Suppressor macrophage (primary cell): ENCODE measurements around the gene APCDD1L.
"Not testable (repeated sequence)": the region's sequence is repeated elsewhere in the genome, so short reads cannot be mapped to it uniquely, and the experiment has no call there.

Experiments used
- DNase-seq, 4 experiments: peaks; one replicate each; pipeline ENCODE4 v3.0.0-alpha.2; 2020 to 2022

APCDD1L gene

DNA sequence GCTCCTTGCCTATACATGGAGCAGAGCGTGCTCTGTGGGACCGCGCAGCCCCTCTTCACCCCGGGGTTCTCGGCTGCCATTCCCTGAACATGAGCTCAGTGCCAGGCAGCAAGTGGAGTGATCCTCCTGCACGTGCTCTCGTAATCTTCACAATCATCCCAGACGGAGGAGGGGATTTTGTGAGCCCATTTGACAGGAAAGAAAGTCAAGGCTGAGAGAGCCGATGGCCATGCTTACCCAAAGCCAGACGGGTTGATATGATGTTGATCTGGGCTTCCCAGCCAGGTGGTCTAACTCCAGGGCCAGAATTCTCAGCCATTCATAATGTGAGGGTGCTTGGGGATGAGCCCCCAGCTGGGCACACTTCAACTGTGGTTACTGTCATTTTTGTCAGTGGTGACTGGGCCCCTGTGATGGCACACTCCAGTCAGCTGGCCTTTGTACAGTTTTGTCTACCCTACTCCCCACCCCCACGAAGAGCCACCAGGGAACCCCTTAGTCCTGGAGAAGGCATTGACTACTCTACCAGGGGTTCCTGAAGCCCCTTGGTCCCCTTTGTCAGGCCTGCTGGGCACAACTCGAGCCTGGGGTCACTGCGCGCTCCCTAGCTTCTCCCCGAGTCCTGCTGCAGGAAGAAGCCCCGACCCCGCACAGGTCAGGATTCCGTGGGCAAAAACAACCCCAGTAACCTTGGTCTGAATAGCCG, 1.5 kb downstream of the APCDD1L start:
- no peak for DNase-seq

DNA sequence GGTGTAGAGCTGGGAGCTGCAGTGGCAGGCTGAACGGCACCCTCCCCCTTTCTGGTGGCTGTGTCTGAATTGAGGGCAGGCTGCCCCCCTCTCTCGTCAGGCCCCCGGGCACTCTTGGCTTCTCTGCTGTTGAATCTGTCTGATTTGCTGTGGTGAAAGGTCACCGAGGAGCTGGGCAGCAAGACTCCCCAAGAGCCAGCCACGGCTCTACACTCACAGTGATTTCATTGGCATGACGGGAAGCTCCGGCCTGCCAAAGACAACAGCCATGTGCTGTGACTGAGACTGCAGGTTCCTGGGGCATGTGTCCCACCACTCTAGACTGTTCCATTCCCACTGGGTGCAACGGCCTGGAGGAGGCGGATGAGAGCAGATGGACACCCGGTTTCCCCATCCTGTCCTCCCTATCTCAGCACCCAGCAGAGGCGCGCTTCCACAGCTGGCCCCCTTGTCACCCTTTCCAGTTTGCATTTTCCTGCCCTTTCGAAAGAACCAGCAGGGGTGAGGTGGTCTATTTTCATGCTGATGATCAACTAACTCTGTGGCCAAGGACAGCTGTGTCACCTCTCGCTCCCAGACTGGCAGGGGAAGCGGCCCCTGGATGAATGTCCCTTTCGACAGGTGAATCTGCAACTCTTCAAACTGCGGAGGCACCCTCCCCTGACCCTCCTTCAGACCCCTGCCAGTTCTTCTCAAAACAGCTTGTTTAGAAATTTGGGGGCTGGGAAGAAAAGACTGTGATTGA, 2.2 kb downstream of the APCDD1L start:
- no peak for DNase-seq

DNA sequence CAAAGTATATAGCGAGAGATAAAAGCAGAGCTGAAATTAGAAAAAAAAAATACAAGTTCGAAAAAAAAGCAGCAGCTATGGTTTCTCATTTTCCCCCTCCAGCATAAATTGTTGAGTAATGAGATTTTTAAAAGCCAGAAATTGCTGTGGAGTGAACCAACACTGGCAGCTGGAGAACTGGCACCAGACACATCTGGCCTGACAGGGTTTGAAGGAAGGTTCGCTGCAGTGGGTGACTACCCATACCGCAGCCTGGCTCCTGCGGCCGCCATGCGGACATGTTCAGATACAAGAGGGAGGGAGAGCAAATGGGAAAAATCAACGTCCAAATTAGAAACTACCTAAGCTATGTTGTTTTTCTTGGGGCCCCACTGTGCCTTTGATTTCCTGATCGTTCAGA, 3.3 kb downstream of the APCDD1L start:
- DNase-seq, result no peak

DNA sequence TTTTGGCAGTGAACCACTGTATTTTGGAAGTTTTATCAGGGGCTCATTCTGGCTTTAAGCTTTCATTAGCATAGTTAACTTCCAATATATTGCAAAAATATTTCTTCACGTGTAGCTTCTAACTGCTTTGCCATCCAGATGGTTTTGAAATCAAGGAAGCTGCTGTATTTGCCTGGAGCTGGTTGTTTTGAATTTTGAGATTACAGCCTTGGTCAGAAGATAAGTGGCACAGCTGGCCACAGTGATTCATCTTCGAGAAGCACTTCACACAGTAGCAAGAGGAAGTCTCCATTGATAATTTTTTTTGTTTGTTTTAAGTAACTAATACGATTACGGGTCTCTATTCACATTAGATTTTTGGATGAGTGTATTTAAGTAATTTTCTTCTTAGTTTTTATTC, 3.8 kb downstream of the APCDD1L start:
- no peak for DNase-seq

DNA sequence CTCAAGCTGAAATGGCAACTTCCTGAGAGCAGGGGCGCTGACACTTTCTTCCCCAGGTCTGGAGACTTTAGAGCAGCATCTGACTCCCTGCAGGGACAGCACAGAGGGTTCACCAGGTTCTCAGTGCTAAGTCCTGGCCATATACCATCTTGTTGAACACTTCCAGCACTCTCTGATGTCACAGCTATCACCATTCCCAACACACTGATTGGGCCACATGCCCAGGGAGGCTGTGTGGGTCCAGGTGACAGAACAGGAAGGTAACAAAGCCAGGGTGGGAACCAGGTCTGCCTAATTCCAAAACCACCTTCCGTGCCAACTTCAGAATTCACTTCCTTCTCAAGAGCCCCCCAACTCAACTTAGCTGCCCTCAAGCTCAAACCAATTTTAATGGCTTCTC, 4.3 kb downstream of the APCDD1L start:
- DNase-seq, result no peak

DNA sequence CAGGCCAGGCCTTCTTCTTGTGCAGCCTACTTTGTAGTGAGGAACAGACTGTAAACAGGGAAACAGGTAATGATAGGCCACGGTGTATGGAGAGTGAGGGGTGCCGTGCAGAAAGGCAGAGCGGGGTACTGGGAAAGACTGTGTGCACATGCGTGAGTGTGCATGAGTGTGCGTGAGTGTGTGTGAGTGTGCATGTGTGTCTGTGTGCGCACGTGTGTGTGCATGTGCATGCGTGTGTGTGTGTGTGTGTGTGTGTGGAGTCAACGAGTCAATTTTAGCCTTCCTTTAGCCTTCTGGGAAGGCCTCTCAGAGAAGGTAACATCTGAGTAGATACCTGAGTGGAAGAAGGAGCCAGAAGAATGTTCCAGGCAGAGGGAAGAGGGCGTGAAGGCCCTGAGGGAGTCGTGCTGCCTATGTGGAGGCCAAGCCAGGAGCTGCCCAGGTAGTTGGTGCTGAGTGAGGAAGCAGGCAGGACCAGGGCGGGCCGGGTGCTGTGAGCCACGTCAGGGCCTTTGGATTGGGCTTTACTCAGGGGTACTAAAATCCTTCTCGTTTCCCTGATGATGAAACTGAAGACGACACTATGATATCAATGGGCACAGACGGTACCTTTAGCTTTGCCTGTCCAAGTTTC, 6.3 kb downstream of the APCDD1L start:
- no peak for DNase-seq

DNA sequence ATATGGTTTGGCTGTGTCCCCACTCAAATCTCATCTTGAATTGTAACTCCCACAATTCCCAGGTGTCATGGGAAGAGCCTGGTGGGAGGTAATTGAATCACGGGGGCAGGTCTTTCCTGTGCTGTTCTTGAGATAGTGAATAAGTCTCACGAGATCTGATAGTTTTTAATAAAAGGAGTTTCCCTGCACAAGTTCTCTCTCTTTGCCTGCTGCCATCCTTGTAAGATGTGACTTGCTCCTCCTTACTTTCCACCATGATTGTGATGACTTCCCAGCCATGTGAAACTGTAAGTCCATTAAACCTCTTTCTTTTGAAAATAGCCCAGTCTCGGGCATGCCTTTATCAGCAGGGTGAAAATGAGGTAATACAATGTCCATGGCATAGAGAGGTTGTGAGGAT, 8.2 kb downstream of the APCDD1L start:
- not testable (repeated sequence) for DNase-seq

DNA sequence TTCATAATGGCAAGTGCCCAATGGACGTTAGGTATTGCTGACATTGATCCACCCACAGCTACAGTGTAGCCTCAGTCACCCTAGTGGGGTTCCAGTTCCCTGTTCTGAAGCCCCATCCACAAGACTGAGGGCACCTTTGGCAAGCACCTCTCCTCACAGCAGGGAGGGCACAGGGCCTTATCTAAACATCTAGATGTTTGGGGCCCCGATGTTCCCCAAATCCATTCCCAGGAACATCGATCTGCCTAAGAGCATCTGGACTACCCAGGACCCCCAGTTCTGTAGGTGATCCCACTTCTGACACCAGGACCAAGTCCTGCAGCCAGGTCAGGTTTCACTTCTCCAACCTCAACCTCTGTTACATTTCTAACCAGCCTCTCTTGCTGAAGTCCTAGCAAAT, 10.6 kb downstream of the APCDD1L start:
- no peak for DNase-seq

DNA sequence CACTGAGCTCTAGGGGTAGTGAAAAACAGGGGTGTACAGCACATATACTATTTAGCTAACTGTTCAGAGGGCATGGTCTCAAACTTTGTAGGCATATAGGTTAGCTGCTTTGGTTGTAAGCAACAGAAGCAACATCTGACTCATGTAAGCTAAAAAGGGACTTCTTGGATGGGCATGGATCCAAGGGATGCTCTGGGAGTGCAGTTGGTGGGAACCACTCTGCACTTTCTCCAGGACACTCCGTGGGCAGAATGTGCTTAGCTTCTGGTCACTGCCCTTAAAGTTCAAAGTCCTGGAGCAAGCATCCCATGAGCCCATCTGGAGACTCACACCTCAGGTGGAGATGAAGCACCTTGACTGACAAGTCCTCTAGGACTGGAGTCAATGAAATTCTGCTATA, 11.5 kb downstream of the APCDD1L start:
- DNase-seq, result no peak

DNA sequence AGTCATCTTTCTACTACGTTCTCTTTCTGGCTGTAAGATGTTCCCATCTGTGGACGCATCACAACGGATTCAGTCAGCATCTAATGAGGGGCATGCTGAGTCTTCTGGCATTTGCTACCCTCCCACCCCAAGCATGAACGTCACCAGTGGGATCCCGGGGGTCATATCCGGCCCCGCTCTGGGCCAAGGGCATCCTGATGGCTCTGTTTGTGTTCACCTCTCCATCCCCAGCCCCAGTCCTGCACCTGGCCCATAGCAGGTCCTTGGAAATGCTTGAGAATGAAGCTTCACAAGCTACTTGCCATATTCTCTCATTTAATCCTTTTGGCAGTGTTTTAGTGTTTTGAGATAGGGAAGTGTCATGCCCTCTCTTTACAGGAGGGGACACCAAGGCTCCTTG, 14.9 kb downstream of the APCDD1L start:
- no peak for DNase-seq

DNA sequence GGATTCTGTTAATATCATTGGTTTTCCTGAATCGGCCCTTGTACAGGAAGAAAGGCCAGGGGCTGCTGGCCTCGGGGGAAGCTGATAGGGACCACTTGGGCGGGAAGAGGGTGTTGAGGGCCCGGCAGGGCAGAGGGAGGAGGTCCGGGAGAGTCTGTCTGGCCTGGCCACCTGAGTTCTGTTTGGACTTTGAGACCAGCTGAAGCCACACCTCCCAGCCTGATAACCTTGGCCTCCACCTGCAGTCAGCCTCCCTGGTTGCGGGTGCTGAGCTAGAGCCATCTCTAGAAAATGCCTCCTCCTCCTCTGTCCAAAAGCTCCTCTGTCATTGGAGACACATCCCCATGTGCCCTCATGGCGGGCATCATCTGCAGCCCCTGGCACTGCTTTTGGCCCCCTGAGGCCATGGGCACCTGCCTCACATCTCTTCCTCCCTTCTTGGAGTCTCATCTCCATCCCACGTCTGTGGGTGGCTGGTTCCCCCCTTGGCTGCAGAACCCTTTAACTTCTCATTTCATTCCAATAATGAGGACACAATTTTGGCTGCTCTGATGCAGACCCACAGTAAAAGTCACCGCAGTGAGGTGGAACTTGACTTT, 16.6 kb downstream of the APCDD1L start:
- no peak for DNase-seq

DNA sequence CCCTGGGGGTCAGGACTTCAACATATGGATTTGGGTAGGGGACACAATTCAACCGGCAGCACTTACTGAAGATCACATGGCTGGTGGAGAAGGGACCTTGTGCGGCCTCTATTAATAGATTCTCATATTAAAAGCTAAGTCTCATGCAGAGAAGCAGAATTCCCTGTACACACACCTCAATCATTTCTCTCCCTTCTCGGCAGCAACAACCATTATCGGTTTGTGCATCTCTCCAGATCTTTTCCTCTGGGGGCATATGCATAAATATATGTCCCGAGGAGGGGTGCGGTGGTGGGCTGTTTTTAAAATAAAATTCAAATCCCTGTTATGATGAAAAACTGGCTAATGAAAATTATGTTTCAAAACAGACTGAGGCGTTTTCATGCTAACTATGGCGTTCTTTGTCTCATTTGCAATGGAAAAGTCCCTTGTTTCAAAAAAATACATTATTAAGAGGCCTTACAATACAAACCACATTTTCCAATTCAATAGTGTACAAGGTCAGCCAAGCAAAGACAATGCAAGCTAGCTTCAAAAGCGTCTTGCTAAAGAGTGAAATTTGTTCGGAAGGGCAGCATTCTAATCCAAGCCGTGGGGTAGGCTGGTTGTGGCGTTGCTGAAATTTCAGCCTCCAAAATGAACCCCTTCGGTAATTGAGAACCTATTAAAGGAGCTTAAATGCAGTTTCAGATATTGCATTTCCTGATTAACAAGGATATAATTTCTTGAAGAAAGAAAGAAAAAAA, 17.3 kb downstream of the APCDD1L start:
- DNase-seq, result no peak

DNA sequence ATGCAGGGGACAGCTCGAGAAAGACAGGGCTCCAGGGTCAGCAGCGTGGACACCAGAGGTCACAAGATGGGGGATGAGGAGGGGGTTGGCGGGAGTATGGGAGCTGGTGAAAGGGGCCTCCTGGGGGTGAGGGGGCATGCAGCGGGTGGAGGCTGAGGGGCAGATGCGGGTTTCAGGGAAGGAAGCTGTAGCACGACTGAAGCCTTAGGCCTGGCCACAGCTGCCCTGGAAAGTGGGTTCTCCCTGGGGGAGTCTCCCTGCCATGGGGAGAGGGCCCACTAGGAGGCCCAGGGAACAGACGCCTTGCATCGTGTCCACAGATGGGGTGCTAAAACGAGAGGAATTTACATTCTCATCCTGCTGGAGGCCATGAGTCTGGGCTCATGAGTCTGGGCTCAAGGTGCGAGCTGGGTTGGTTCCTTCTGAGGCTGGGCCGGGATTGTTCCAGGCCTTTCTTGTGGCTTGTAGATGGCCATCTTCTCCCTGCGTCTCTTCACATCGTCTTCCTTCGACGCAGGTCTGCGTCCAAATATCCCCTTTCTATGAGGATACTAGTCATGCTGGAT, 18.0 kb downstream of the APCDD1L start:
- no peak for DNase-seq

DNA sequence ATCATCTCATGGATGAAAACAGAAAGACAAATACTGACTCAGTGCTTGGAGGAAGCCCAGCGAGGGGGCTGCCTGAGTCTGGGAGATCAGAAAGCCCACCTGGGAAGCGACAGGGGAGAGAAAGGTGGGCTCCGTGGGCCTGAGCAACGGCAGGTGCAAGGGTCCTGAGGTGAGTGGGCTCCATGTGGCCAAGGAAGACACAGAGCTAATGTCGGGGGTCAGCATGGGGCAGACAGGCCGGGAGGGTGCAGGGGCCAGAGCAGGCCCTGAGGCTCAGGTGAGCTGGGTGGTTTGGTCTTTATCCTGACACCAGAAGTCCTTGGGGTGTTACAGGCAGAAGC, 18.8 kb downstream of the APCDD1L start:
- no peak for DNase-seq

DNA sequence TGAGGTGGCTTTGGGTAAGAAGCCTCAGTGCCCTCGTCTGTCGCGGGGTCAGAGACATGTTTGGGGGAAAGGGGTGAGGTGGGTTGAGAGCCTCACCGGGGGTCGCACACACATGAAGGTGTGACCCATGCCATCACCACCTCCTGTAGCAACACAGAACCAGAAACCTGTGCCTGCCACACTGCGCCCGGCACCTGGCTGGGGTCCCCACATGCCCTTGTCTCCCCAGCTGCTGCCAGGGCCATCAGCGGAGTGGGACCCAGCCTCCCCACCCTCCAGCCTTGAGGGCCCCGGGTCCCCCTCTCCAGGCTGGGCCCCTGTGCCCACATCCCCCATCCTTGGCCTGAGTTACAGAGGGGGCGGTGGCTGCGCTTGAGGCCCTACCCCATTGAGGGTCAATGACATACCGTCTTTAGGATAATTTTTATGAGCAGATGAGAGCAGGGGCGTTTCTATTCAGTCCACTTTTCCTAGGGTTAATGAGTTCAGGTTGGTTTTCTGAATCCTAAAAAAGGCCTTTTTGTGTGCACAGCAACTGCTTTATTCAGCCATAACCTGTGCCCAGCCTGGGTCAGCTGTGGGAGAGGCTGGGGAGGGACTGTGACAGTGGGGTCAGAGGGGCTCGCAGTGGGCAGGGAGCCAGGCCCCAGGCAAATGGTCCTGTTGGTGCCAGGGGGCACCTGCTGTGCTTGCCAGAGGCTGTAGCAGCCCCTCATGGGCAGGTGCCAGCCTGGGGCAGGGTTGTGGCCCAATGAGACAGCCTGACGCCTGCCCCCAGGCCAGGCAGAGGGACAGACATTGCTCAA, 19.4 kb downstream of the APCDD1L start:
- DNase-seq, result no peak

DNA sequence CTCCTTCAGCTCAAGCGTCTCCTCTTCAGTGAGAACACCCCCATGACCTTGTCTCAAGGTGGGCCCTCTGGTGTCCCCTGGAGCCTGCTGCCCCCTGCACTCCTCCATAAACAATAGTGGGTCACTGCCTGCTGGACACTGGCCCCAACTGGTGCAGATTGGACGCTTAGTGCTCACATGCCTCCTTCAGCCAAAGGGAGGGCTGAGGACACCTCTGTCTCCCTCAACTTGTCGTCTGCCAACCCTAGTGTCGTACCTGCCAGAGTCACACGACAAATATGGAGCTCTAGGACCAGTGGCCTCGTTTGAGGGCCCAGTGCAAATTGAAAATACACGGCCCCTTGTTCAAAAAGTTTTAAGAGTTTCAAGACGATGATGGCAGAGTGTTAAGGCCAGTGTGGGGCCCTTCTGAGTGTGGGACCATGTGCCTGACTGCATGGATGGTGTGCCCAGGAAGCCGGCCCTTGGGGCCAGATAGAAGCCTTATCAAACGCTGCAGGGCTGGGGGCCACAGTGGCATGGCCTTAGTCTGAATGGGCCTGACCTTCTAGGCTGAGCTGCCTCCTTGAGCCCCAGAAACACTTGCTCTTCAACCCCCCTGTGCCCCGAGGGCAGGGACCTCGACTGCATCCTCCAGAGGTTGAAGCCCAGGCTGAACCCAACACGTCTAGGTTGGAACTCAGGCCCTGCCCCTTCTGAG, 20.1 kb downstream of the APCDD1L start:
- no peak for DNase-seq

DNA sequence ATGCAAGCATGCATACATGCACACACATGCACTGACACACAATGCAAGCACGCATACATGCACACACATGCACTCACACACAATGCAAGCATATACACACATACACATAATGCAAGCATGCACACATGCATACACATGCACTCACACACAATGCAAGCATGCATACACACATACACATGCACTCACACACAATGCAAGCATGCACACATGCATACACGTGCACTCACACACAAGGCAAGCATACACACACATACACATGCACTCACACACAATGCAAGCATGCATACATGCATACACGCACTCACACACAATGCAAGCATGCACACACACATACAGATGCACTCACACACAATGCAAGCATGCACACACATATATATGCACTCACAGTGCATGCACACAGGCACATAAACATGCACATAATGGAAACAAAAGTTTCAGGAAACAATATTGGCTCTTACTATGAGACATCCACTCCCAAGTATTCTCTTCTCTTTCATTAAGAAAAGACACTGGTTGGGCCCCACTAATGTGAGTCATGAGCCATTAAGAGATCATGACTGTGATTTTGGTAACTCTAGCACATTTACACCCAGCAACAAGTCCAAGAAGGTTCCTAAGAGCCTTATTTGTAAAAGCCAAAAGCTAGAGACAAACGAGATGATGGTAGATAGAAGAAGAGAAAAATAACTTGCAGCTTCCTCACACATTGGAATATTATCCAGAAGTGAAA, 22.2 kb downstream of the APCDD1L start:
- no peak for DNase-seq

DNA sequence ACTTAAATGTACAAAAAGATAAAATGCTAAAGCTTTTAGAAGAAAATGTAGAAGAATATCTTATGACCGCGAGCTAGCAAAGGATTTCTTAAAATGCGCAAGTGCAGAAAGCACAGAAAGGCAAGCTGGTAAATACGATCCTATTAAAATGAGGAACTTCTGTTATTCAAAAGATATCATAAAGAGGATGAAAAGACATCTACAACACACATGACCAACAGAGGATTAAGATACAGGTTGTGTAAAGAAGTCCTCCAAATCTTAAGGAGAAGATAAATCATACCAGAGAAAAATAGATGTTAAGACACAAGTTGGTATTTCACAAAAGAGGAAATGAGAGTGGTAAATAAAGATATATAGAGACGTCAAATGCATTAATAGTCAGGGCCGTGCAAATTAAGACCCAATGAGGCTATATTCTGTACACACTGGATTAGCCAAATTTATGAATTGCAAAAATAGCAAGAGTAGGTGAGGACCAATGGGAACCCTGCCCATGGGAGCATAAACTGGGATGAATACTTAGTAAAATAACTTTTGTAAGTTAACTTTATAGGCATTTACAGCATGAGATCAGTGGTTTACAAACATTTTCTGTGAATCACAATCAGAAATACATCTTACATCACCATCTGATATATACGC, 23.0 kb downstream of the APCDD1L start:
- DNase-seq, result no peak

DNA sequence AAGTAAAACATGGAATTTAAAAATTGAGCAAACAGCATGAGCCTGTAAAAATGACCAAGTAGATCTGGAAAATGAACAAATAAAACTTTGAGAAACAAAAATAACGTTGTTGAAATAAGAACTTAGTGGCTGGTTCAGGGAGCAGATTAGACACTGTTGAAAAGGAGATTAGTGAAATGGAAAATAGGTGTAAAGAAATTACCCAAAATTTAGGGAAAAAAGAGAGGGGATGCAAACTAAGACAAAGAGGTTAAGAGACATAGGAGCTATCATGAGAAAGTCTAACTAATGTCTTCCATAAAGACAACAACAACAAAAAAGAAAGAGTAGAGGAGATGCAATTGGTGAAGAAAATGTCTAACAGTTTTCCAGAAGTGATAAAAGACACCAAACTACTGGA, 29.0 kb downstream of the APCDD1L start:
- no peak for DNase-seq

DNA sequence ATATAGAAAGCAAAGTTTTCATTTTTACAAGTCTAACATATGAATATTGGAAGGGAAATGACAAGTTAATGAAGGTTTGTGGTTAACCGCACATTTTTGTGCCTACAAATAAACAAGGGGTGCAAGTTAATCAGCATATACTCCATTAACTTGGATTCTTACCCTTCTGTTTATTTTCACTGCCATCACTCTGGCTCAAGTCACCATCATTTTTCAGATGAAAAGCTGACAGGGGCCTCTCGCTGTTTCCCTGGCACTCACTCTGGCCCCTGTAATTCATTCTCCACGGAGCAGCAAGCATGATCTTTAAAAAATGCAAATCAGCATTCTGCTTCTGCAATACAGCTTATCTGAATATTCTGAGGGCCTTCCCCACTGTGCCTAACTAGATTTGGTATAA, 29.8 kb downstream of the APCDD1L start:
- no peak for DNase-seq
